Tibial nerve (tissue), 4 donors: ENCODE data around the gene OCLN.

Experiments used
- CTCF ChIP-seq, 5 experiments: fragments of 200-600 bp in 3 of 5; fragments of 450-650 bp in 2 of 5; sonication (generic) in 3 of 5; IDR thresholded peaks; one replicate each; pipeline ENCODE4 v1.5.1; 2016 to 2019; ENCODE audit warnings: antibody characterized with exemption in 5 of 5, mild to moderate bottlenecking in 3 of 5, moderate library complexity in 2 of 5
- EP300 ChIP-seq, 2 donors: sonication (generic); formaldehyde crosslinking; IDR thresholded peaks; one replicate each; pipeline ENCODE4 v1.6.1; 2017; ENCODE audit warnings: antibody characterized with exemption in 2 of 2, mild to moderate bottlenecking in 1 of 2
- POLR2A ChIP-seq, 2 donors: fragments of 450-650 bp; IDR thresholded peaks; one replicate each; pipeline ENCODE4 v1.6.1; 2017; ENCODE audit warnings: antibody characterized with exemption in 2 of 2, mild to moderate bottlenecking in 2 of 2, moderate library complexity in 2 of 2

- TF ChIP-seq CTCF (IDR thresholded peaks at IDR 0.05) (no peak), POLR2A (IDR thresholded peaks at IDR 0.05) (no peak), EP300 (IDR thresholded peaks at IDR 0.05) (no peak)
Observed at GRCh38 chr5:69512740-69513260, 20.2 kb downstream of the OCLN start.
